HepG2 (cell line): ENCODE data around the gene NDUFA8.

ENCODE experiments used
- EP300 ChIP-seq, 3 experiments: sonication (generic) in 1 of 3; formaldehyde crosslinking in 1 of 3; IDR thresholded peaks; 2 replicates each; pipeline versions ENCODE4 v1.5.1 to v1.6.1; 2011 to 2020; ENCODE audit warnings: low read depth in 2 of 3, low read length in 2 of 3, borderline replicate concordance in 1 of 3, improper control_type of control experiment in 1 of 3, mild to moderate bottlenecking in 1 of 3, missing genetic modification reagents in 1 of 3, moderate library complexity in 1 of 3
- GABPB1 ChIP-seq: IDR thresholded peaks from 2 replicates; pipeline ENCODE4 v1.6.1; 2016; ENCODE audit warnings: mild to moderate bottlenecking, missing genetic modification reagents, moderate library complexity, missing compliant biosample characterization
- HBP1 ChIP-seq: IDR thresholded peaks from 2 replicates; pipeline ENCODE4 v1.6.1; 2016; ENCODE audit warnings: low read depth, control low read depth
- HOXA7 ChIP-seq: sonication (generic); formaldehyde crosslinking; IDR thresholded peaks from 2 replicates; pipeline ENCODE4 v1.8.1; 2022; ENCODE audit warnings: mild to moderate bottlenecking, missing genetic modification reagents, moderate library complexity
- JUNB ChIP-seq: sonication (generic); formaldehyde crosslinking; IDR thresholded peaks from 2 replicates; pipeline ENCODE4 v1.8.0; 2022; ENCODE audit warnings: missing genetic modification reagents, mild to moderate bottlenecking, borderline replicate concordance
- MAFK ChIP-seq, 2 experiments: IDR thresholded peaks in 1 of 2; conservative IDR thresholded peaks in 1 of 2; 2 replicates each; pipeline ENCODE4 v1.6.1; 2011; ENCODE audit warnings: improper control_type of control experiment in 2 of 2, low read length in 2 of 2
- MYC ChIP-seq: sonication (generic); formaldehyde crosslinking; IDR thresholded peaks from 2 replicates; pipeline ENCODE4 v1.9.0; 2021; ENCODE audit warnings: missing genetic modification reagents, borderline replicate concordance
- POLR2AphosphoS5 ChIP-seq: IDR thresholded peaks from 2 replicates; pipeline ENCODE4 v1.6.1; 2012; ENCODE audit warnings: low read depth, low read length
- ZBTB7A ChIP-seq: sonication (generic); formaldehyde crosslinking; IDR thresholded peaks from 2 replicates; pipeline ENCODE4 v1.8.0; 2022; ENCODE audit warnings: mild to moderate bottlenecking, missing genetic modification reagents

GRCh38 chr9:122125158-122125508, 34.4 kb downstream of the NDUFA8 start:
- TF ChIP-seq HBP1 (no peak), ZBTB7A (CRISPR knock-in tag) (no peak), POLR2AphosphoS5 (no peak), EP300 (IDR thresholded peaks at IDR 0.05; ENCODE audit: low read depth in 2 of 2, low read length in 2 of 2) (no peak), EP300 (CRISPR knock-in tag; IDR thresholded peaks at IDR 0.05; ENCODE audit: borderline replicate concordance) (no peak), HOXA7 (CRISPR knock-in tag) (no peak), GABPB1 (CRISPR knock-in tag) (no peak; the same call in 1 of the 2 replicates), MAFK (conservative IDR thresholded peaks at IDR 0.05 in 1 of 2, IDR thresholded peaks at IDR 0.05 in 1 of 2; ENCODE audit: low read length in 2 of 2) (no peak), JUNB (CRISPR knock-in tag) (no peak), MYC (CRISPR knock-in tag) (0 out of 2 replicates have a peak, but pooled peaks have one; percentile 23)
